Activated naive CD4-positive, alpha-beta T cell treated with anti-CD3 and anti-CD28 coated beads for 36 hours (primary cell): Measurements from ENCODE around the gene LTO1. TPM values are rescaled to one million over a fixed set of nuclear protein-coding genes. Genes with fewer than 3 reads are reported as not detected.

Experiments used
- CTCF ChIA-PET: fragments of 350-600 bp; sonication (Branson Sonifier 250); formaldehyde crosslinking; loops from one replicate; lab custom pipeline; 2021; ENCODE audit warnings: antibody characterized with exemption; lab: Charles Lee
- DNase-seq: peaks from one replicate; pipeline ENCODE4 v3.0.0-alpha.2; 2020
- H3K27ac Mint-ChIP-seq: one replicate; pipeline ENCODE4 v1.8.0; 2021; ENCODE audit warnings: mild to moderate bottlenecking, mixed read lengths
- H3K27me3 Mint-ChIP-seq: one replicate; pipeline ENCODE4 v1.8.0; 2021; ENCODE audit warnings: low read depth, mixed read lengths
- H3K36me3 Mint-ChIP-seq: one replicate; pipeline ENCODE4 v1.8.0; 2021; ENCODE audit warnings: low read depth, mixed read lengths
- H3K4me1 Mint-ChIP-seq: one replicate; pipeline ENCODE4 v1.8.0; 2021; ENCODE audit warnings: low read depth, mixed read lengths
- H3K4me3 Mint-ChIP-seq: one replicate; pipeline ENCODE4 v1.8.0; 2021; ENCODE audit warnings: mild to moderate bottlenecking, moderate library complexity, mixed read lengths
- H3K9me3 Mint-ChIP-seq: one replicate; pipeline ENCODE4 v1.8.0; 2021; ENCODE audit warnings: mixed read lengths
- intact Hi-C: fragments of 100-400 bp; cut with micrococcal nuclease; formaldehyde crosslinking; loops from one replicate; pipeline ENCODE4 v1.15.1; 2023
- total RNA-seq, 2 experiments: library from RNA; stranded (reverse); gene quantifications; one replicate each; pipeline ENCODE4 v1.2.3, GENCODE V29; 2021

Gene LTO1
- total RNA-seq, 2 experiments from 2014 or later: 14.8 to 14.9 TPM

DNA sequence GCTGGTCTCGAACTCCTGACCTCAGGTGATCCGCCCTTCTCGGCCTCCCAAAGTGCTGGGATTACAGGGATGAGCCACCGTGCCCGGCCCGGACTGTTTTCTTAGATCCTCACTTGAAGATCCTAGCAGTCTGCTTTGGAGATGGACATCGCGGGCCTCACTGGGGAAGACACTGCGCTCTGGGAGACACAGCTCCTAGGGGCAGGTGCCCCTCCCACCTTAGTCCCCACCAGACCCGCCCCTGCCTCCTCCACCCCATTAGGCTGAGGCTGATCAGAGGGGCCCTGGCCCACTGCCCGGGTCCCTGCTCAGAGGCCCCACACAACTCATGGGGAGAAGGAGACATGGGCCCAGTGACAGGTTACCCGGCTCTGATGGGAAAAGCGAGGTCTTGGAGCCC lies 11.3 kb upstream of the LTO1 start:
- H3K9me3 Mint-ChIP-seq: no peaks in the 10 kb centered on the region
- no peak for DNase-seq
- H3K4me3 Mint-ChIP-seq: no peak overlapping the region
- no peak overlapping the region for H3K27ac Mint-ChIP-seq
- CTCF ChIA-PET: interaction anchor here (0.6 kb wide), 2 partner anchors 164 to 192 kb away, joined by 3 to 8 read pairs; no protein-coding TSS in a partner anchor
- intact Hi-C loops: loop anchor here (1.0 to 10.0 kb wide), 4 partner anchors 156 to 505 kb away; no protein-coding TSS in a partner anchor
- H3K27me3 Mint-ChIP-seq: peaks cover 15% of the 10 kb centered on the region
- no peaks in the 10 kb centered on the region for H3K36me3 Mint-ChIP-seq
- H3K4me1 Mint-ChIP-seq: peaks cover 8% of the 10 kb centered on the region

DNA sequence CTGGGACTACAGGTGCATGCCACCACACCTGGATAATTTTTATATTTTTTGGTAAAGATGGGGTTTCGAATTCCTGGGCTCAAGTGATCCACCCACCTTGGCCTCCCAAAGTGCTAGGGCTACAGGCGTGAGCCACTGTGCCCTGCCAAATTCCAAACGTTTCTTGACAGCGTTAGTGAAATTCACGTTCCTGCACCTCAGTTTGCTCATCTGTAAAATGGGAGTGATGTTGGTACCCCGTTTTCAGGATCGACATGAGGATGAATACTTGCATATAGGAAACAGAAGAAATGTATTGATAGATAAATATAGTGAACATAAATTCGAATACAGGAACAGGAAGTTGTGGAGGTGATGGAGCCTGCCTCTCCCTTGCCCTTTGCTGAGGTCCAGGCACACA lies 10.2 kb upstream of the LTO1 start:
- Mint-ChIP-seq H3K4me3 (no peak overlapping the region), H3K27me3 (peaks cover 10% of the 10 kb centered on the region), H3K27ac (no peak overlapping the region), H3K9me3 (no peaks in the 10 kb centered on the region), H3K4me1 (peaks cover 8% of the 10 kb centered on the region), H3K36me3 (no peaks in the 10 kb centered on the region)
- CTCF ChIA-PET: interaction anchor here (0.6 to 1.1 kb wide), 2 partner anchors 11 to 386 kb away, joined by 3 to 5 read pairs; no protein-coding TSS in a partner anchor
- DNase-seq: no peak
- intact Hi-C loops: loop anchor here (2.0 to 10.0 kb wide), 3 partner anchors 115 to 229 kb away; no protein-coding TSS in a partner anchor

DNA sequence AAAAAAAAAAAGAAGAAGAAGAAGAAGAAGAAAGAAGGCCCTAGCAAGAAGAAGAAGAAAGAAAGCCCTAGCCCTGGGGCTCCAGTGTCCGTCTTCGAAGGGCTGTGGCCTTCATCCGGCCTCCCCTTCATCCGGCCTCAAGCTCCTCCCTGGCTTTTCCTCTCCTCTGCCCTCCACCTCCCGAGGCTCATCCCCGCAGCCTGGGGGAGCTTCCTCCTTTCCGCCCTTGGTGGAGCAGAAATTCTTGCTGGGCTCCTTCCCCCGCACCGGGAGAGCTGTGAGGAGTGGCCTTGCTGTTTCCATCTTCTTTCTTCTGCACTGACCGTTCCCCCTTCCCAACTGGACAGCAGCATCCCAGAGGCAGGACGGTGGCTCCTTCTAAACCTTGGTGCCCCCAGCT lies 9.5 kb upstream of the LTO1 start:
- intact Hi-C loops: loop anchor here (2.0 to 10.0 kb wide), 3 partner anchors 116 to 230 kb away; no protein-coding TSS in a partner anchor
- CTCF ChIA-PET: interaction anchor here (0.6 to 1.1 kb wide), 2 partner anchors 11 to 13 kb away, joined by 3 to 5 read pairs; no protein-coding TSS in a partner anchor
- H3K9me3 Mint-ChIP-seq: no peaks in the 10 kb centered on the region
- peaks cover 6% of the 10 kb centered on the region for H3K4me1 Mint-ChIP-seq
- H3K4me3 Mint-ChIP-seq: no peak overlapping the region
- no peak overlapping the region for H3K27ac Mint-ChIP-seq
- no peak for DNase-seq
- peaks cover 8% of the 10 kb centered on the region for H3K27me3 Mint-ChIP-seq
- H3K36me3 Mint-ChIP-seq: no peaks in the 10 kb centered on the region

DNA sequence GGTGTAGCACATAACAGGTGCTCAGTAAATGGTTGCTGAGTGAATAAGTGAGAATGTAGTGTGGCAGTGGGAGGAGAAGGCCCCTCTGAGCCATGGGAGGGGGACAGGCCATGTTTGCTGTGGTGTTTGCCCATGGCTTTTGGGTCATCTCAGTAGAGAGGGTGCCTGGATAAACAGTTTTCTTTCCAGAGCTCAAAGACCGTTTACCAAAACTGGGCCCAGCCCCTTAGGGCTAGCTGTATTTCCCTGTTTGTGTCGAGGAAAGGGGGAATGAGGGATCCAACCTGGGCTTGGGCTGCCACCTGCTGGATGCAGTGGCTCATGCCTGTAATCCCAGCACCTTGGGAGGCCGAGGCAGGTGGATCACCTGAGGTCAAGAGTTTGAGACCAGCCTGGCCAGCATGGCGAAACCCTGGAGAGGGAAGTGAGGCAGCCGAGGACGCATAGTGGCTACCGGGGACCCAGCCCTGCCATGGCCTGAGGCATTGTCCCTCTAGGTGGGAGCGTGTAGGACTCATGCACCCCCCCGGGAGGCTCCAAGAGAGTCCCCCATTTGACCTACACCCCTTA lies 8.7 kb upstream of the LTO1 start:
- intact Hi-C loops: loop anchor here (2.0 to 10.0 kb wide), 2 partner anchors 117 to 231 kb away; no protein-coding TSS in a partner anchor

DNA sequence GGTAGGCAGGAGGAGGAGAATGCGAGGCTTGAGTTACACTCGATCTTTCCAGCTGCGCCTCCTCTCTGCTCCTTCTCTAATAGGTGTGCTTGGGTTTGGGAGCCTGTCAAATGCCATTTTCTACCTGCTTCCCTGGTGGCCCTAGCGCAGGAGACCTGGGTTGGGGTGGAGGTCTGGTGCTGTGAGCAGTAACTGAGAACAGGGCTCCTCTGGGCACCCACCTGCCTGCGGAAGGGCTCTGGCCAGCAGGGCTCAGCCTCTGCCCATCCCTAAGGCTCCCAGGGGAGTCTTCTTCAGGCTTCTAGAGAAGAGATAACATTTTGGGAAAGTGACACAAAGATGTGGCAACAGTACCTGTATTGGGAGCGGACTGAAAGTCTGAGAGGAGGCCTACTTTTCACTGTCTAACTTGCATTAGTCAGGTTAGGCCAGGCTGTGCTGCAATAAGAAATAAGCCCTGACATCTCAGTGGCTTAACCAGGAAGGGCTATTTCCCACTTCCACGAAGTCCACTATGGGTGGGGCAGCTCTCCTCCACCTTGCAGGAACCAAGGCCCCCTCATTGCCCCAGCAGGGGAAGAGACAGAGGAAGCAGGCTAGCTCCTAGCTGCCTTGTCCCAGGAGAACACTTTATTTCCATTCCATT lies 7.7 kb upstream of the LTO1 start:
- Mint-ChIP-seq H3K27me3 (peaks cover 2% of the 10 kb centered on the region), H3K4me3 (no peak overlapping the region), H3K4me1 (peaks cover 2% of the 10 kb centered on the region), H3K27ac (no peak overlapping the region), H3K36me3 (no peaks in the 10 kb centered on the region), H3K9me3 (no peaks in the 10 kb centered on the region)
- intact Hi-C loops: loop anchor here (10.0 kb wide), 1 partner anchor 232 kb away; no protein-coding TSS in a partner anchor
- CTCF ChIA-PET: interaction anchor here (0.5 kb wide), 1 partner anchor 669 kb away, joined by 4 read pairs; no protein-coding TSS in a partner anchor
- no peak for DNase-seq

More for the DNA sequence above, 8.7 kb upstream of the LTO1 start:
- Mint-ChIP-seq H3K27ac (no peak overlapping the region), H3K9me3 (no peaks in the 10 kb centered on the region), H3K36me3 (no peaks in the 10 kb centered on the region), H3K27me3 (peaks cover 4% of the 10 kb centered on the region), H3K4me3 (no peak overlapping the region), H3K4me1 (peaks cover 6% of the 10 kb centered on the region)
- CTCF ChIA-PET: interaction anchor here (0.6 to 1.1 kb wide), 3 partner anchors 12 to 387 kb away, joined by 3 to 5 read pairs (median 3); no protein-coding TSS in a partner anchor
- peak; percentile 20 for DNase-seq

DNA sequence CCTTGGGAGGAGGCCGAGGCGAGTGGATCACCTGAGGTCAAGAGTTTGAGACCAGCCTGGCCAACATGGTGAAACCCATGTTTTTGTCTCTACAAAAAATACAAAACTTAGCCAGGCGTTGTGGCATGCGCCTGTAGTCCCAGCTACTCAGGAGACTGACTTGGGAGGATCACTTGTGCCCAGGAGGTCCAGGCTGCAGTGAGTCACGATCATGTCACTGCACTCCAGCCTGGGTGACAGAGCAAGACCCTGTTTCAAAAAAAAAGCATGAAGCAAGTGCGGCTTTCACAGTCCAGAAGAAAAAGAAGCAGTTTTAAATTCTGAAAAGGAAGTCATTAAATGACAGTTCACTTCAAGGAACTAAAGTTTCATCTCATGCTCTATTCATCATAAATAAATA lies 7.1 kb upstream of the LTO1 start:
- Mint-ChIP-seq H3K4me1 (peaks cover 2% of the 10 kb centered on the region), H3K27me3 (peaks cover 2% of the 10 kb centered on the region), H3K36me3 (no peaks in the 10 kb centered on the region), H3K27ac (no peak overlapping the region), H3K9me3 (no peaks in the 10 kb centered on the region), H3K4me3 (no peak overlapping the region)
- intact Hi-C loops: loop anchor here (10.0 kb wide), 1 partner anchor 233 kb away; no protein-coding TSS in a partner anchor
- DNase-seq: no peak
- CTCF ChIA-PET: no interaction called here

DNA sequence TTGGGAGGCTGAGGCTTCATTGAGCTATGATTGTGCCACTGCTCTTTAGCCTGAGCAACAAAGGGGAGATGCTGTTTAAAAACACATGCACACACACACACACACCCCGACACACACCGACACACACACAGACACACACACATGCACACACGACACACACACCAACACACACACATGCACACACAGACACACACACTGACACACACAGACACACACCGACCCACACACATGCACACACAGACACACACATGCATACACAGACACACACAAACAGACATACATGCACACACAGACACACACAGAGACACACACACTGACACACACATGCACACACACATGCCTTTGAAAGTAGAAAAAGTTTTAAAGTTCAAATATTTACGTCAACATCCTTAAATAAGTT lies 5.5 kb upstream of the LTO1 start:
- intact Hi-C loops: loop anchor here (10.0 kb wide), 1 partner anchor 234 kb away; no protein-coding TSS in a partner anchor
- H3K27ac Mint-ChIP-seq: no peak overlapping the region

DNA sequence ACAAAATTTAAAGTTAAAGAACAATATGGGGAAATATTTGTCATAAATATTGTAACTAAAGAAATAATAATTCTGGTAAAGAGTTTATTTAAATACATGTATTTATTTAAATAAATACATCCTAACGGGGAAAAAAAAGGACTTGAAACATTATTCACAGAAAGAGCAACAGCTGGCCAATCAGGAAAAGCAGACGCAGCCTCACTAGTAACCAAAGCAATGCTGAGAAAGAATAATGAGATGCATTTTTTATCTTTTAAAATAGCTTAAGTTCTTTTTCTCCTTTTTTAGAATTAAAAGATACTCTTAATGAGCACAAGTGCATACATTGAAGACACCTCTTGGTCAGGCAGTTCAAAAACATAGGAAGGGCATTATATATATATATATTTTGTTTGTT lies 2.6 kb upstream of the LTO1 start:
- H3K4me1 Mint-ChIP-seq: peaks cover 19% of the 10 kb centered on the region
- H3K27ac Mint-ChIP-seq: no peak overlapping the region
- CTCF ChIA-PET: no interaction called here
- no peaks in the 10 kb centered on the region for H3K9me3 Mint-ChIP-seq
- no peaks in the 10 kb centered on the region for H3K27me3 Mint-ChIP-seq
- no peak overlapping the region for H3K4me3 Mint-ChIP-seq
- no peak for DNase-seq
- H3K36me3 Mint-ChIP-seq: peaks cover 1% of the 10 kb centered on the region
- intact Hi-C loops: loop anchor here (5.0 kb wide), 1 partner anchor 525 kb away; the partner anchor contains the start of gene FADD

More for the DNA sequence above, 5.5 kb upstream of the LTO1 start:
- no peaks in the 10 kb centered on the region for H3K9me3 Mint-ChIP-seq
- no peaks in the 10 kb centered on the region for H3K36me3 Mint-ChIP-seq
- H3K4me3 Mint-ChIP-seq: no peak overlapping the region
- H3K4me1 Mint-ChIP-seq: peaks cover 2% of the 10 kb centered on the region
- H3K27me3 Mint-ChIP-seq: peaks cover 2% of the 10 kb centered on the region
- DNase-seq: no peak
- CTCF ChIA-PET: interaction anchor here (0.6 kb wide), 2 partner anchors 21 to 113 kb away, joined by 3 to 7 read pairs; no protein-coding TSS in a partner anchor

DNA sequence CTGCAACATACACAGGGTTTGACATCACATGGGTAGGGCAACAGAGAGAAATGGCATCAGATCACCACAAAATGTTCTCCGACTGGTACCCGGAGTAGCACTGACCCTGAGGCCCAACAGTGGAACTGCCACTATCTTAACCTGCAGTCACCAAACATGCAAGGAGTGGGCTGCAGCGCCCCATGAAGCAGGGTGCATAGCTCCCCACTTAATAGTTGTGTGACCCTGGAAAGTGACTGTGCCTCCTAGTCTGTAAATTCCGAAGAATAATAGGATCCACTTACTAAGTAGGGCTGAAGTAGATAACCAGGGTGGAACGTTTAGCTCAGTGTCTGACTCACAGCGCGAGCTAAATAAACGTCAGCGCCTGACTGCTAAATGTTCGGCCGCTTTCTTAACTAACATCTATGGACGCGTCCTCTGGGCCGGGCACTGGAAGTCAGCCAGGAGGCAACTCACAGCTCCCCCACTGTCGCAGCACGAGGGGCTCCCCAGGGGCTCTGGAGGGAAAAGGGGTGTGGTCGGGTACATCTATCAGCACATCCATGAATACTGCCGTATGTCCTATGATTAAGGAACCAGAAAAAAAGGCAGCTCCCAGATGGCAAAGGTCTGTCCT lies 777 bp downstream of the LTO1 start:
- intact Hi-C loops: no loop called here
- Mint-ChIP-seq H3K9me3 (no peaks in the 10 kb centered on the region), H3K36me3 (peaks cover 6% of the 10 kb centered on the region), H3K4me1 (peaks cover 24% of the 10 kb centered on the region), H3K27me3 (no peaks in the 10 kb centered on the region), H3K27ac (peak overlapping the region; percentile 77), H3K4me3 (peak overlapping the region; percentile 90)
- DNase-seq: peak; percentile 20
- CTCF ChIA-PET: interaction anchor here (0.7 to 2.4 kb wide), 2 partner anchors 31 to 35 kb away, joined by 3 to 6 read pairs; no protein-coding TSS in a partner anchor

DNA sequence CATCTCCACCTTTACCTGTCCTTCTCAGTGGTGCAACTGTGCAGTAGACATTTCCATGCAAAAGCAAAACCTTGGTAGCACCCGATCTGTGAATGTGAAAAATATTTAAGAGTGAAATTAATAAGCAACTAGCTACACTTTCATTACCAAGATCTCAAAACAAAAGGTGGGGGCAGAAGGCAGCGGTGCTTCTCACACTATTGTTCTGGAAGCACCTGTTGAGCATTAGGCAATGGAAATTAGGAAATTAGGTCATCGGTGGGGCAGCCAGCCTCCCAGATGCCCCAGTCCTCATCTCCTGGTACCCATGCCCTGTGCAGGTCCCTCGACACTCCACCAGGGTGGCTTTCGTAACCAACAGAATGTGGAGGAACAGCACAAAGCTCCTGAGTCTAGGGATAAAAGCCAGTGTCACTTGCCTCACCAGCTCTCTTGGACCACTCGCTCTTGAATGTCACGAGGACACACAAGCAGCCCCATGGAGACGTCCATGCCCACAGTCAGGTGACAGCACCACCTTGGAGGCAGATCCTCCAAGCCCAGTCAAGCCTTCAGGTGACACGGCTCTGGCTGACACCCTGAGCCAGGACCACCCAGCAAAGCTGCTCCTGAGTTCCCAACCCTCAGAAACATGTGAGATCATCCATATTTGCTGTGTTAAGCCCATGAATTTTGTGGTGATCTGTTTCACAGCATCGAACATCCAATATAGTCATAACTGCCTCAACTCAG lies 3.3 kb downstream of the LTO1 start:
- intact Hi-C loops: no loop called here
- DNase-seq: no peak
- Mint-ChIP-seq H3K27ac (no peak overlapping the region), H3K4me1 (peaks cover 24% of the 10 kb centered on the region), H3K27me3 (no peaks in the 10 kb centered on the region), H3K36me3 (peaks cover 15% of the 10 kb centered on the region), H3K9me3 (no peaks in the 10 kb centered on the region), H3K4me3 (no peak overlapping the region)
- CTCF ChIA-PET: interaction anchor here (0.6 to 1.3 kb wide), 4 partner anchors 12 to 702 kb away, joined by 3 to 5 read pairs (median 4); no protein-coding TSS in a partner anchor

DNA sequence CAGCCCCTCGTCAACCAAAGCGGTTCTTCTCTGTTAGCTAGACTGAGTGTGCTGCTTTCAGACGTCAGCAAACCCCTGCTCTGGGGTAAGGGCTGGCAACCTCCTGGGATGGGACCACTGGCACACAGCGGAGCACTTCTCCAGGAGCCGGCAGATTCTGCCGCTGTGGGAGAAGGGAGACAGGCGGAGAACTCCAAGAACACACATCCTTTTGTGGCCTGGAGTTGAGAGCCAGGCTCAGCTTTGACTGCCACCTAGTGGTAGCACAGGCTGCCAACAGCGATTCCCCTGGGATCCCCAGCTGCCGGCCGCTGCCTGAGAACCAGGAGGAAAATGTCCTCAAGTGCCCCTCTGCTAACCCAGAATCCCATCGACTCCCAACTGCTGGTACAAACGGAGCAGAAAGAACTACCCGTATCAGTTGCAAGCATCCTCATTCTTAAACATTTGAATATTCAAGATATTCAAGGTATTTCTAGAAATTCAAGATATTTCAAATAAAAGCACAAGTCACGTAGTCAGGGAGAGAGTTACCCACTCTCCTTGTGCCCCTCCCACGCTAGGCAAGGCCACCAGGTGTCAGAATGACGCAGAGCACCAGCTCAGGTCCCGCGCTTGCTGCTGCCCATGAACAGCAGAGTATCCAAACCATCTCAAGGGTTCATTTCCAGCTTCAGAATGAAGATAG lies 4.9 kb downstream of the LTO1 start:
- H3K4me3 Mint-ChIP-seq: no peak overlapping the region
- no peak overlapping the region for H3K27ac Mint-ChIP-seq
- CTCF ChIA-PET: interaction anchor here (1.1 to 2.8 kb wide), 7 partner anchors 8 to 703 kb away, joined by 3 to 8 read pairs (median 4); no protein-coding TSS in a partner anchor
- peak; percentile 68 for DNase-seq
- H3K4me1 Mint-ChIP-seq: peaks cover 22% of the 10 kb centered on the region
- H3K27me3 Mint-ChIP-seq: no peaks in the 10 kb centered on the region
- intact Hi-C loops: loop anchor here (1.0 kb wide), 1 partner anchor 569 kb away; no protein-coding TSS in a partner anchor
- peaks cover 17% of the 10 kb centered on the region for H3K36me3 Mint-ChIP-seq
- H3K9me3 Mint-ChIP-seq: no peaks in the 10 kb centered on the region
